DOHH2 (cell line): ENCODE results near the gene HOTAIR.

ENCODE experiments used
- H3F3A ChIP-seq: fragments of 200-600 bp; sonication (generic), shearing (Covaris generic); 2 replicates; pipeline ENCODE4 v1.6.0; 2016; ENCODE audit warnings: antibody characterized with exemption, mild to moderate bottlenecking; ENCODE audit not compliant: control insufficient read depth, insufficient read depth
- H3K27ac ChIP-seq: fragments of 200-600 bp; sonication (generic); 2 replicates; pipeline ENCODE4 v1.5.1; 2014; ENCODE audit warnings: low read depth, mild to moderate bottlenecking, low read length, moderate library complexity
- H3K27me3 ChIP-seq: fragments of 200-600 bp; sonication (generic); 2 replicates; pipeline ENCODE4 v1.6.1; 2014; ENCODE audit warnings: mild to moderate bottlenecking, low read length, mixed read lengths; ENCODE audit not compliant: control insufficient read depth
- H3K36me3 ChIP-seq: fragments of 200-600 bp; sonication (generic); 2 replicates; pipeline ENCODE4 v1.6.1; 2014; ENCODE audit warnings: mild to moderate bottlenecking, low read length, moderate library complexity, mixed read lengths; ENCODE audit not compliant: control insufficient read depth
- H3K4me1 ChIP-seq: fragments of 200-600 bp; sonication (generic); 2 replicates; pipeline ENCODE4 v1.6.1; 2014; ENCODE audit warnings: mild to moderate bottlenecking, low read length, mixed read lengths; ENCODE audit not compliant: control insufficient read depth
- H3K4me2 ChIP-seq: fragments of 200-600 bp; sonication (generic); 2 replicates; pipeline ENCODE4 v1.6.0; 2014; ENCODE audit warnings: mild to moderate bottlenecking, low read length, moderate library complexity
- H3K4me3 ChIP-seq: fragments of 200-600 bp; sonication (generic); 2 replicates; pipeline ENCODE4 v1.5.1; 2014; ENCODE audit warnings: mild to moderate bottlenecking, low read length, mixed read lengths
- H3K79me2 ChIP-seq: fragments of 200-600 bp; sonication (generic); 2 replicates; pipeline ENCODE4 v1.6.1; 2014; ENCODE audit warnings: mild to moderate bottlenecking, low read length, mixed read lengths; ENCODE audit not compliant: control insufficient read depth
- H3K9me2 ChIP-seq: fragments of 200-600 bp; sonication (generic); replicated peaks from 2 replicates; pipeline ENCODE4 v1.6.1; 2014; ENCODE audit warnings: mild to moderate bottlenecking, low read length, mixed read lengths; ENCODE audit not compliant: control insufficient read depth
- H3K9me3 ChIP-seq: fragments of 200-600 bp; sonication (generic); 2 replicates; pipeline ENCODE4 v1.6.1; 2014; ENCODE audit warnings: antibody characterized with exemption, low read length, mixed read lengths; ENCODE audit not compliant: control insufficient read depth, insufficient read depth
- H4K20me1 ChIP-seq: fragments of 200-600 bp; sonication (generic); 2 replicates; pipeline ENCODE4 v1.6.0; 2014; ENCODE audit warnings: low read depth, mild to moderate bottlenecking, antibody characterized with exemption, low read length, moderate library complexity; ENCODE audit not compliant: control insufficient read depth, insufficient read depth
- CTCF ChIP-seq: fragments of 200-600 bp; sonication (generic); IDR thresholded peaks from one replicate; pipeline ENCODE4 v1.5.1; 2014; ENCODE audit warnings: antibody characterized with exemption, mild to moderate bottlenecking, low read depth, low read length; ENCODE audit not compliant: poor library complexity, severe bottlenecking
- EZH2phosphoT487 ChIP-seq: fragments of 200-600 bp; sonication (generic); IDR thresholded peaks from 2 replicates; pipeline ENCODE4 v1.6.1; 2017; ENCODE audit warnings: borderline replicate concordance, mild to moderate bottlenecking, antibody characterized with exemption, low read length, moderate library complexity, mixed read lengths

The HOTAIR gene

GRCh38 chr12:53916788-53917655 lies 57.7 kb downstream of the HOTAIR start:
- Histone ChIP-seq H3K4me2 (no peak overlapping the region), H3K4me1 (no peaks in the 10 kb centered on the region), H3K27me3 (peaks cover 38% of the 10 kb centered on the region), H3K9me3 (no peaks in the 10 kb centered on the region), H3F3A (no peaks in the 10 kb centered on the region), H3K27ac (no peak overlapping the region), H4K20me1 (no peaks in the 10 kb centered on the region), H3K79me2 (no peaks in the 10 kb centered on the region), H3K9me2 (no peaks in the 10 kb centered on the region), H3K36me3 (no peaks in the 10 kb centered on the region), H3K4me3 (no peak overlapping the region)
- no peak for TF ChIP-seq CTCF
- TF ChIP-seq EZH2phosphoT487, result no peak
